ENCODE measurements around the gene SMYD3. TPM values are rescaled to one million over a fixed set of nuclear protein-coding genes. Genes with fewer than 3 reads are reported as not detected.

SMYD3 gene
- total and polyA plus RNA-seq, 2 donors (not counting 3 experiments of a cell fraction or from before 2014, with no cell fraction given), result 16.0 to 32.1 TPM

- Histone ChIP-seq H3K9me3 (replicated peaks; ENCODE audit: control insufficient read depth, insufficient read depth, low read length) (no peaks in the 10 kb centered on the region), H4K20me1 (replicated peaks; ENCODE audit: control insufficient read depth, extremely low read depth, insufficient read depth, low read length) (no peaks in the 10 kb centered on the region), H2AFZ (ENCODE audit: low read depth, low read length) (no peak overlapping the region), H3K27ac (ENCODE audit: insufficient read depth, low read depth, low read length) (no peak overlapping the region), H3K9ac (replicated peaks; ENCODE audit: extremely low read depth, insufficient read depth, low read length) (no peak overlapping the region), H3K4me1 (ENCODE audit: control insufficient read depth, extremely low read depth, insufficient read depth, low read length) (peaks cover 7% of the 10 kb centered on the region), H3K9me1 (replicated peaks; ENCODE audit: control insufficient read depth, extremely low read depth, insufficient read depth, low read length) (no peaks in the 10 kb centered on the region), H3K4me3 (replicated peaks in 1 of 3; ENCODE audit: insufficient read depth in 1 of 3, low read depth in 1 of 3, low read length in 3 of 3) (no peak overlapping the region), H3K27me3 (ENCODE audit: control insufficient read depth in 2 of 2, insufficient read depth in 2 of 2, low read length in 2 of 2) (no peaks in the 10 kb centered on the region), H3K4me2 (ENCODE audit: insufficient read depth, low read length) (no peak overlapping the region), H3K79me2 (ENCODE audit: control insufficient read depth, insufficient read depth, low read length) (no peaks in the 10 kb centered on the region), H3K36me3 (ENCODE audit: control insufficient read depth in 2 of 2, extremely low read depth in 1 of 2, insufficient read depth in 2 of 2, low read length in 2 of 2) (no peaks in the 10 kb centered on the region)
- dilution Hi-C loops (cut with MboI; ENCODE audit: extremely low pct_ligation_motif_present, low sequenced_read_pairs) (no loop called here), intact Hi-C loops (cut with micrococcal nuclease) (no loop called here)
- ChIA-PET CTCF (interaction anchor here (1.7 kb wide), 1 partner anchor 955 kb away, joined by 3 read pairs; no protein-coding TSS in a partner anchor), POLR2A (no interaction called here)
- no TSS peak for BruUV-seq (replicated peaks)
- DNase-seq (ENCODE audit: low read depth, low spot score) (no peak), FAIRE-seq (no peak)
- TF ChIP-seq POLR2AphosphoS5 (IDR thresholded peaks at IDR 0.05; ENCODE audit: insufficient read depth, low read depth, low read length), result no peak
- no peak for TF ChIP-seq GATA2 (IDR thresholded peaks at IDR 0.05; ENCODE audit: insufficient read depth, insufficient read length, low read depth, low read length)
- TF ChIP-seq FOS (IDR thresholded peaks at IDR 0.05; ENCODE audit: borderline replicate concordance, insufficient read depth, low read length), result no peak
- TF ChIP-seq EZH2 (IDR thresholded peaks at IDR 0.05; ENCODE audit: borderline replicate concordance, low read depth, low read length, severe bottlenecking), result no peak
- TF ChIP-seq MYC (IDR thresholded peaks at IDR 0.05; ENCODE audit: low read depth, low read length), result no peak
- no peak for TF ChIP-seq MAX (IDR thresholded peaks at IDR 0.05; ENCODE audit: insufficient read depth, insufficient read length)
- TF ChIP-seq CTCF (IDR thresholded peaks at IDR 0.05; ENCODE audit: extremely low read depth in 1 of 2, insufficient read depth in 1 of 2, low read depth in 1 of 2, low read length in 2 of 2), result no peak
- no peak for TF ChIP-seq JUN (IDR thresholded peaks at IDR 0.05; ENCODE audit: borderline replicate concordance, insufficient read depth, insufficient read length, low read depth)
- TF ChIP-seq POLR2A (IDR thresholded peaks at IDR 0.05; ENCODE audit: low read depth, low read length), result no peak
Observed at GRCh38 chr1:246110343-246111219, 396.5 kb downstream of the SMYD3 start.
